GM10847 (cell line): ENCODE results near the gene RPL3.

Experiments used
- POLR2A ChIP-seq: IDR thresholded peaks from 2 replicates; pipeline ENCODE4 v1.6.1; 2011; ENCODE audit not compliant: insufficient read length; ENCODE audit errors: extremely low read depth

Gene RPL3

DNA sequence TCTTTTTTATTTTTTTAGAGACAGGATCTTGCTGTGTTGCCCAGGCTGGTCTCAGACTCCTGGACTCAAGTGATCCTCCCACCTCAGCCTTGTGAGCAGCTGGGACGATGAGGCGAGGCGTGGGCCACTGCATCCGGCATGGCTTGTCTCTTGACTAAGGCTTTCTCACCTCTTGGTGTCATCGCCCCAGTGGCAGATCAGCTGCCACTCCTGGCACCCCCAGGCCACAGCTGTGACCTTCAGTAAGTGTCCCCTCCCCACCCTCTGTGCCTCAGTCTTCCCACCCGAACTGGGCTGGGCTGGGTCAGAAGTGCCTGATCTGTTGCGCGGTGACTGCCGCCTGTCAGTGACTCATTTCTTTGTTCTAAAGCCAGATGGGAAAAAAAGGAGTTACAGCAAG is 33.9 kb upstream of the RPL3 start:
- no peak for TF ChIP-seq POLR2A

DNA sequence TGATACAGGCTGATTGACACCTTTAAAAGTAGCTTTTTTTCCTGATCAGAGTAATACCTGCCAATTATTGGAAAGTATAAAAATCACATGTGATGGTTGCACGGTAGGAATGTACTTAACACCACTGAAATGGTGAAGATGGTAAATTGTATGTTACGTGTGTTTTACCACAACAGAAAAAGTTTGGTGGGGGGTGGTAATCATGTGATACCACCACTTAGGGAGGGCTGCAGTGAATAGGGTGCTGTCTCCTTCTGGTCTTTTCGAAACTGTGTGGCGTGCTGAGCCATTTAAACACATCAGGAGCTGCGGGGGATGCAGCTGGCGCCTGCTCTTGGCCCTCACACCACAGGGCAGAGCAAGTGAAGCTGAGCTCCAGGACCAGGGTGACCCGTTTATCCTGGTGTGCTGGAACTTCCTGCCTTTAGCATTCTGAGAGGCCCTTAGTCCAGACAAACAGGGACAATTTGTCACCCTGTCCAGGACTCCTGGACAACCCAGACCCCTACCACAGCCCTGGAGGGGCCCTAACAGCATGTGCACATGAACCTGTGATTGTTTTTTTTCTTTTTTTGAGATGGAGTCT is 33.0 kb upstream of the RPL3 start:
- no peak for TF ChIP-seq POLR2A

DNA sequence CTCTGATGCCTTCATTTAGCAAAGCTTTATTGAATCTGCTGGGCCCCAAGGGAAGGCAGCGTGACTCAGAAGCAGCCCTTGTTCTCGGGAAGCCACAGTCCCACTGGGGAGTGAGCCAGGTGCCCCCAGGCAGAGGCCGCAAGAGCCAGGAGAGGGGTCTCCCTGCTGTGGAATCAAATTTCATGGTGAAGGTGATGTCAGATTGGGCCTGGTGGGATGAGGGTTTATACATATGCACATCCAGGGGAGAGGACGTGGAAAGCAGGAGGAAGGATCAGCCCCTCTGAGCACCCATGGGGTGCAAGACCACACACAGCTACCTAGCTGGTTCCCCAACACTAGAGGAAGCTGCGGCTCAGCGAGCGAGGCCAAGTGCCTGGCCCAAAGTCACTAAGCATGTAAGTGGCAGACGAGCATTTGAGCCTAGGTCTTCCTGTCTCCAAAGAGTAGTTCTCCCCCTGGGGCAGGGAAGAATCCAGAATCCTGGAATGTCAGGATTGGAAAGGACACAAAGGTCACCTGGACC is 32.3 kb upstream of the RPL3 start:
- no peak for TF ChIP-seq POLR2A

- TF ChIP-seq POLR2A = no peak
Measured at GRCh38 chr22:39350757-39351688, 31.6 kb upstream of the RPL3 start.

DNA sequence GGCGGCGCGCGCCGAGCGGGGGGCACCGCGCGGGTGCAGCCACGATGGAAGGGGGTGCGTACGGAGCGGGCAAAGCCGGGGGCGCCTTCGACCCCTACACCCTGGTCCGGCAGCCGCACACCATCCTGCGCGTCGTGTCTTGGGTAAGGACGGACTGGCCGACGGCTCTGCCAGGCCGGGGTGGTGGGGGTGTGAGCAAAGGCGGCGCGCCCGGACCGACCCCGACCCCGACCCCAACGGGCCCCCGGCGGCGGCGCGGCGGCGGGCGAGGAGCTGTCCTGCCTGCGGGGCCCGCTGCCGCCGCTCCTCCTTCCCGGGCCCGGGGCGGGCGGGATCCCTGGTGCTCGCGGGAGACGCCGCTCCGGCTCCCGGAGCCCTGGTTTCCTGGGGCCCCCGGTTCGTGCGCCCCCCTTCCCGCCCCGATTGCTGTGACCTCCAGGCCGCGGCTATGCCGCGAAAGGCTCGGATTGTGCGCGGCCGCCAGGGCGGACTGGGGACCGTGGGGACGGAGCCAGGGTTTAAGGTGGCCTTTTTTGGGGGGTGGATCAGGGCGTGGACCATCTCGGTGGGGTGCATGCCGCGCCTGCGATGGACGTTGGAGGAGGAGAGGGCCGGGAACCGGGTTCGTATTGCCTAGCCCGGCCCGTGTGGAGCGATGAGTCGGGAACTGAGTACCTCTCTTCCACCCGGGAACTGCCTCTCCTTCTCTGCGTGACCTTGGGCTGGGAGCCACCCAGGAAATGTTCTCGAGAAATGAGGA is 30.7 kb upstream of the RPL3 start, which contains the start of gene SYNGR1:
SYNGR1 (plus strand) TSS at position 25 of the 760 bp plus-strand sequence; CDS start at position 45, 20 bp downstream.
- TF ChIP-seq POLR2A = no peak

DNA sequence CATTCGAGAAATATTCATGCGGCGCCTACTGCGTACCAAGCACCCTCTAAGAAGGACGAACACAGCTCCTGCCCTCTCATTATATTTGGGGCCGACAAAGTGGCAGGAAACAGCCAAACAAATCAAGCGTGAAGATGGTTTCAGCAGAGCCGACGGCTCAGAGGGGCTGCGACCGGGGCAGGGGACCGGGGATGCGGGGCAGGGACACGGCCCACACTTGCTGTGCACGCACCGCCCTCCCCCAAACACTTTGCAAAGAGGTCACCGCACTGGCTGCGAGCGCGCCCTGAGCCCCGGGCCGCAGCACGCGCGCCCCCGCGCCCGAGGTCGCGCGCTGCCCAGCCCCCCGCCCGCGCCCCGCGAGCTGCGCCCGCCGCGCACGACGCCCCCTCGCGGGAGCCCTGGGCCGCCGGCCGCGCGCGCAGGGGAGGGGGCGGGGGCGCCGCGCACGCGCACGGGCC is 30.1 kb upstream of the RPL3 start:
- no peak for TF ChIP-seq POLR2A

DNA sequence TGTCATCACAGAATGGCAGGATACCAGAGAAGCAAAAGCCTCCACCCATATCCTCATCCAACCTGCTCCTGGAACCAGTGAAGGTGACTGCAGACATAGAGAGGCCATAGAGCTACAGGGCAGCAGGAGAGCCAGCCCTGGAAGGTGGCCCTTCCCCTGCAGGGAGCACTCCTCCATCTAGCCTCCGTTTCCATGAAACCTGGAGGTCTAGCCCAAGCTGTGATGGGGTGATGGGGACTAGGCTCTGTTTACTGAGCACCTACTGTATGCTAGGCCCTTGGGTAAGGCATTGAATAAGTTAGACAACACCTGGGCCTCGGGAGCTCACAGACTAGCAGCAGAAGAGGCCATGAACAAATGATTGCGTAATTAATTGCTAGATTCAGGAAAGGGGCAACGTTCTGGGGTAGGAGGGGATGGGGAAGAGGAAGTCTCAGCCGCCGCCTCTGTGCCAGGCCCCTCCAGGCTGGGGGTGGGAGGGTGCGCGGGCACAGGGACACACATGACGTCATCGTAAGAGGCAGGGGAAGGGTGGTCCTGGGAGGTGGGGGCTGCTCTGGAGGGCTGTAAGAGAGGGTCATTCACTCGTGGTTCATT is 29.6 kb upstream of the RPL3 start:
- TF ChIP-seq POLR2A = no peak

DNA sequence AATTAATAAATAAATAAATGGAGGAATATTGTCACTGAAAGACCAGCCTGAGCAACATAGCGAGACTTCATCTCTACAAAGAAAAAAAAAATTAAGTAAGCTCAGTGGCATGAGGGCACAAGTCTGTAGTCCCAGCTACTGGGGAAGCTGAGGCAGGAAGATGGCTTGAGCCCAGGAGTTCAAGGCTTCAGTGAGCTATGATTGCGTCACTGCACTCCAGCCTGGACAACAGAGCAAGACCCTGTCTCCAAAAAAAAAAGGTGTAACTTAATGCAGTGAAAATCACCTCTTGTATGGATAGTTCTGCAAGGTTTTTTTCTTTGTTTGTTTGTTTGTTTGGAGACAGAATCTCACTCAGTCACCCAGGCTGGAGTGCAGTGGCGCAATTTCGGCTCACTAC is 25.8 kb upstream of the RPL3 start:
- TF ChIP-seq POLR2A = no peak

GRCh38 chr22:39344046-39344390 is 24.6 kb upstream of the RPL3 start:
- no peak for TF ChIP-seq POLR2A

DNA sequence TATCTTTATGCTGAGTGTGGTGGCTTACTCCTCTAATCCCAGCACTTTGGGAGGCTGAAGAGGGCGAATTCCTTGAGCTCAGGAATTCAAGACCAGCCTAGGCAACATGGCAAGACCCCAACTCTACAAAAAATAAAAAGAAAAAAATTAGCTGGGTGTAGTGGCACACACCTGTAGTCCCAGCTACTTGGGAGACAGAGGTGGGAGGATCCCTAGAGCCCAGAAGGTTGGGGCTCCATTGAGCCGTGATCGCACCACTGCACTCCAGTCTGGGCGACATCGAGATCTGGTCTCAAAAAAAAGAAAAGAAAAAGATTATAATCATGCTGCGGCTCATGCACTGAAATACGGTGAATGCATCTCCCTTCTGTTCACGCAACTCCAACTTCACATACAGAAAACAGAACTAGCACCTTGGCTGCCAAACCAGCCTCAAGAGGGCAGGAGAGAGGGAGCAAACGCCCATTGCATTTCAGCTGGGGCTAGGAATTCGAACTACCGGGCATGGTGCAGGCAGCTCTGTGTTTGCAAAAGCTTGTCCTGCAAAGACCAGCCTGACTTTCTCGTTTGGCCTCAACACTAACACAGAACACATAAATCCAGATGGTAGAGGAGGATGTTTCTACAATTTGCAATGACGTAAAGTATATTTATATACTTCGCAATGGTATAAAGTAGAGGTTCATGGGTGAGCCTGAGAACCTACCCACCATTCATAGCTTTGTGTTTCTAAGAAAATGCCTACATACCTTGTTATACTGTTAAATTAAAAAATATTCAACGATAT is 24.0 kb upstream of the RPL3 start:
- no peak for TF ChIP-seq POLR2A

DNA sequence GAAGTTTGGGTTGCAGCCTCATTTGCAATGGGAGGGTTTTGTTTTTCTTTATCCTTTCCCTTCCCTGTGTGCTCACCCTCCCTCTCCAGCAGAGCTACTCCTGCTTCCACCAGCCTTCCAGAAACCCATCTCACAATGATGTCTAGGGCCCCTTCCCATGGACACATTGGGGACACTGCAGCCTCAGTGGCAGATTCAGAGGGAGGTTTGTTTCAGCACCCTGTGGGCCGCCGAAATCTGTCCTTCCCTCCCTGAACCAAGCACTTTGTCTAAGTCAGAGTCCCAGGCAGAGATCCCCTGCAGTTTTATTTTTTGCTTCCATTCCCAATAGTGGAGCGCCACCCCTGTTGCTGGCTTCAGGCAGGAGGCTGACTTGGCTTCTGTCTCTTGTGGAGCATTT is 21.8 kb upstream of the RPL3 start:
- no peak for TF ChIP-seq POLR2A

- TF ChIP-seq POLR2A = no peak
Measured at GRCh38 chr22:39336411-39336810, 17.0 kb upstream of the RPL3 start.

GRCh38 chr22:39332441-39333064 is 13.1 kb upstream of the RPL3 start:
- TF ChIP-seq POLR2A = no peak

- no peak for TF ChIP-seq POLR2A
Measured at GRCh38 chr22:39327995-39328754, 8.8 kb upstream of the RPL3 start.
